Measurements from ENCODE around the gene ARL6IP4. TPM values are rescaled to one million over a fixed set of nuclear protein-coding genes. Genes with fewer than 3 reads are reported as not detected.
A peak's percentile ranks its signal among the peaks of the same experiment; 100 is the strongest.

ARL6IP4 gene
- total RNA-seq, 1 donor from 2014 or later = 173 TPM

DNA sequence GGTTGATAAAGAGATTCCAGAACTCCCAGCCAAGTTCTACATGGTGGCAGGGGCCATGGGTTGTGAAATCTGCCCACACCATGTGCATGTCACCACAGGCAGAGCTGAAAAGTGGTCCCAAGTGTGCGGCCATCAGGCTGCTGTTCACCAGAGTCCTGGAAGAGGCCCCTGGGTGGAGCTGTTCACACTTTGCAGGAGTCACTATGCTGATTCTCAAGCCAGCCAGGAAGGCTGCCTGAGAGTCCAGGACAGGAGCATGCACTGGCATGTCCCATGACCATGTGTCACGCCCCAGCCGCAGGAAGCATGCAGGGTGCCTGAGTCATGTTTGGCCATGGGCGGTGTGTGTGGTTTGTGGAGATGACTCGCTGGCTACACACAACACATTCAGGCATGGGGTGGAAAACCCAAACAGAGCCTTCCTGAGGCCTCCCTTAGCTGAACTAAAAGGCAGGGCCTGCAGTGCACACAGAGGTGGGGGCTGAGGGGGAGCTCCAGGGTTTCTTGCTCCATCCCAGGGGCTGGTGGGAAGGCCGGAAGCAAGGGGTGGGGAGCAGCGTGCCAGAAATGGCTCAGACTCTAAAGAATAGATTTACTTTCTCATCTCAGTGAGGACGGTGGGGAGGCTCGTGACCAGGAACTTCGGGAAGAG, 33.7 kb upstream of the ARL6IP4 start:
- no peaks in the 10 kb centered on the region for H3K27me3 Mint-ChIP-seq (ENCODE audit: low read depth)
- H3K36me3 Mint-ChIP-seq (ENCODE audit: low read depth) = no peaks in the 10 kb centered on the region
- H3K9me3 Mint-ChIP-seq = no peaks in the 10 kb centered on the region
- no peak overlapping the region for H3K4me3 Mint-ChIP-seq
- DNase-seq (ENCODE audit: low read depth, low spot score) = no peak
- H3K4me1 Mint-ChIP-seq = peaks cover 36% of the 10 kb centered on the region
- H3K27ac Mint-ChIP-seq (ENCODE audit: unreplicated experiment) = no peak overlapping the region
- no peak for TF ChIP-seq CTCF (conservative IDR thresholded peaks at IDR 0.05)

GRCh38 chr12:122947352-122947792, 33.1 kb upstream of the ARL6IP4 start:
- DNase-seq (ENCODE audit: low read depth, low spot score) = no peak
- Mint-ChIP-seq H3K36me3 (ENCODE audit: low read depth) (no peaks in the 10 kb centered on the region), H3K9me3 (no peaks in the 10 kb centered on the region), H3K4me3 (no peak overlapping the region), H3K27ac (ENCODE audit: unreplicated experiment) (no peak overlapping the region), H3K4me1 (peaks cover 36% of the 10 kb centered on the region), H3K27me3 (ENCODE audit: low read depth) (no peaks in the 10 kb centered on the region)
- TF ChIP-seq CTCF (conservative IDR thresholded peaks at IDR 0.05) = no peak

DNA sequence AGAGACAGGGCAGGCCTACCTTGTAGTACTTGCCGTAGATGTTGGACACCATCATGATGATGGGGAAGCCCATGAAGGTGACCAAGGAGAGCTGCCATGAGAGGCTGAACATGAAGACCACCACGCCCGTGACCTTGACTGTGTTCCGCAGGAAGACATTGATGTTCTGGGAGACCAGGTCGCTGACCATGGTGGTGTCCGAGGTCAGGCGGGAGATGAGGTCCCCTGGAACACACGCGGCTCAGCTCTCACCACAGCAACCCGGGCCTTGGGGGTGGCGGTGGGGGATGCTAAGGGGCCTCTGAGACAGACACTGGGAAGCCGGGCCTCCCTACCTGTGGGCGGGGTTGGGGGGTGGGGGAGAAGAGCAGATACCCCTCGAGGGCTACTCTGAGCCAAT, 31.9 kb upstream of the ARL6IP4 start:
- DNase-seq (ENCODE audit: low read depth, low spot score) = no peak
- H3K27me3 Mint-ChIP-seq (ENCODE audit: low read depth) = no peaks in the 10 kb centered on the region
- H3K4me1 Mint-ChIP-seq = peaks cover 25% of the 10 kb centered on the region
- no peak overlapping the region for H3K4me3 Mint-ChIP-seq
- no peak for TF ChIP-seq CTCF (conservative IDR thresholded peaks at IDR 0.05)
- H3K36me3 Mint-ChIP-seq (ENCODE audit: low read depth) = no peaks in the 10 kb centered on the region
- no peaks in the 10 kb centered on the region for H3K9me3 Mint-ChIP-seq
- no peak overlapping the region for H3K27ac Mint-ChIP-seq (ENCODE audit: unreplicated experiment)

GRCh38 chr12:122949405-122949804, 31.1 kb upstream of the ARL6IP4 start:
- Mint-ChIP-seq H3K4me3 (no peak overlapping the region), H3K36me3 (ENCODE audit: low read depth) (no peaks in the 10 kb centered on the region), H3K27ac (ENCODE audit: unreplicated experiment) (peak overlapping the region; percentile 54), H3K27me3 (ENCODE audit: low read depth) (no peaks in the 10 kb centered on the region), H3K9me3 (no peaks in the 10 kb centered on the region), H3K4me1 (peaks cover 20% of the 10 kb centered on the region)
- no peak for DNase-seq (ENCODE audit: low read depth, low spot score)
- no peak for TF ChIP-seq CTCF (conservative IDR thresholded peaks at IDR 0.05)

- H3K27ac Mint-ChIP-seq (ENCODE audit: unreplicated experiment) = peak overlapping the region; percentile 27
- no peaks in the 10 kb centered on the region for H3K9me3 Mint-ChIP-seq
- H3K27me3 Mint-ChIP-seq (ENCODE audit: low read depth) = no peaks in the 10 kb centered on the region
- no peak for TF ChIP-seq CTCF (conservative IDR thresholded peaks at IDR 0.05)
- no peaks in the 10 kb centered on the region for H3K36me3 Mint-ChIP-seq (ENCODE audit: low read depth)
- H3K4me3 Mint-ChIP-seq = no peak overlapping the region
- peaks cover 15% of the 10 kb centered on the region for H3K4me1 Mint-ChIP-seq
- no peak for DNase-seq (ENCODE audit: low read depth, low spot score)
Observed at GRCh38 chr12:122949816-122950675, 30.4 kb upstream of the ARL6IP4 start.

Measured in neural crest cell (in vitro differentiated cells).